Ovary (tissue), 9 donors: ENCODE data around the gene SETX. TPM values are rescaled to one million over a fixed set of nuclear protein-coding genes. Genes with fewer than 3 reads are reported as not detected.

Source experiments
- DNase-seq, 5 donors: peaks; one replicate each; pipeline ENCODE4 v3.0.0-alpha.2; 2019 to 2020
- H3K27ac ChIP-seq, 2 donors: fragments of 200-600 bp; one replicate each; pipeline versions ENCODE4 v1.5.1 to v1.8.0; 2019 to 2022
- H3K27me3 ChIP-seq: fragments of 200-600 bp; one replicate; pipeline ENCODE4 v1.8.0; 2022
- H3K36me3 ChIP-seq: fragments of 200-600 bp; sonication (generic); one replicate; pipeline ENCODE4 v1.5.1; 2019
- H3K4me1 ChIP-seq: one replicate; pipeline ENCODE4 v1.8.1; 2013; ENCODE audit warnings: mild to moderate bottlenecking, moderate library complexity; ENCODE audit not compliant: insufficient read depth
- H3K4me3 ChIP-seq: fragments of 200-600 bp; sonication (generic); one replicate; pipeline ENCODE4 v1.5.1; 2017
- H3K9me3 ChIP-seq, 2 donors: fragments of 200-600 bp in 1 of 2; sonication (generic) in 1 of 2; one replicate each; pipeline versions ENCODE4 v1.5.1 to v1.8.1; 2013 to 2019; ENCODE audit warnings: mild to moderate bottlenecking in 1 of 2, moderate library complexity in 1 of 2
- EP300 ChIP-seq: sonication (generic); formaldehyde crosslinking; IDR thresholded peaks from one replicate; pipeline ENCODE4 v1.6.1; 2017; ENCODE audit warnings: antibody characterized with exemption
- POLR2A ChIP-seq: fragments of 450-650 bp; IDR thresholded peaks from one replicate; pipeline ENCODE4 v1.6.1; 2017; ENCODE audit warnings: antibody characterized with exemption, mild to moderate bottlenecking, moderate library complexity
- WGBS, 3 donors: extraction: QIAGEN DNeasy Blood & Tissue Kit in 1 of 3; methylation state at CpG; one replicate each; pipeline versions ENCODE4 v1.1.5 to v1.1.7; 2013 to 2017; 5-methylcytosine and 5-hydroxymethylcytosine counted together
- intact Hi-C, 4 donors: fragments of 100-400 bp; cut with DNase I; formaldehyde crosslinking; loops; one replicate each; pipeline versions ENCODE4 v1.11.0 to v1.15.1; 2022 to 2023
- polyA plus RNA-seq, 2 donors: library from polyadenylated mRNA; stranded (reverse); fragments of 200-250 nt in 1 of 2; fragments of 350-450 nt in 1 of 2; fragmentation: Illumina TruSeq in 1 of 2; extraction: RNeasy Lipid Tissue Mini Kit (QIAGEN cat#74804) in 1 of 2; gene quantifications; one replicate each; pipeline ENCODE4 v1.2.3, GENCODE V29; 2013 to 2014
- total RNA-seq, 7 donors: library from RNA; depleted of rRNA in 2 of 7; stranded (reverse); fragments of >200 nt in 2 of 7; fragmentation: NEBNext Ultra II Directional in 3 of 7; extraction: Animal tissue kit (Norgen Biotek cat#: 25700) in 3 of 7; gene quantifications; one replicate each; pipeline versions ENCODE4 v1.1.0 to v1.2.4, GENCODE V29; 2016 to 2023
- TF ChIP-seq, protein P1 (sequence below), 3 donors: fragments of 450-650 bp in 2 of 3; fragments of 200-600 bp in 1 of 3; IDR thresholded peaks; one replicate each; pipeline versions ENCODE4 v1.5.1 to v1.8.0; 2016 to 2022; ENCODE audit warnings: antibody characterized with exemption in 3 of 3, mild to moderate bottlenecking in 1 of 3
- donor health status: DM: no; HTN: no; CAD: no; lungs with moderate emphysema.
- donor health status: DM: no; HTN: no; CAD: no.
- donor health status: Bipolar disorder and iron deficiency.
- donor health status: DM: yes; HTN: yes; CAD: no.
- donor health status: DM: no; HTN: no; CAD: no.
- donor health status: DM: yes; HTN: yes; CAD: no.

SETX gene
- total and polyA plus RNA-seq, 9 donors: 19.9 to 51.9 (median 40.8) TPM

DNA sequence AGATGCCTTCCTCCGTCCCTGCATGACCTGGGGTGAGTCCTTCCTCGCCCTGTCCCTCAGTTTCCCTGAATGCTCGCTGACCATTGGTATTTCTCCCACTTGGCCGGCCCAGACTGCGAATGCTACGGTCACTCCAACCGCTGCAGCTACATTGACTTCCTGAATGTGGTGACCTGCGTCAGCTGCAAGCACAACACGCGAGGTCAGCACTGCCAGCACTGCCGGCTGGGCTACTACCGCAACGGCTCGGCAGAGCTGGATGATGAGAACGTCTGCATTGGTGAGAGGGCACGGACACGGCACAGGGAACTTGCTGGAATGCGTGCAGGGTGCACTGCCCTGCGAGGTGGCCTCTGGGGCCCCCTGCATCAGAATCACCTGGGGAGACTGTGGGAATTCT is 115.8 kb downstream of the SETX start:
- WGBS, 3 donors: 52 to 63% (median 59%) methylated on average over 19 of the region's 19 CpGs
- no peaks in the 10 kb centered on the region for H3K9me3 ChIP-seq
- no peak overlapping the region for H3K27ac ChIP-seq
- DNase-seq: no peak
- no peak overlapping the region for H3K4me3 ChIP-seq
- intact Hi-C loops: loop anchor here (5.0 to 10.0 kb wide), 5 partner anchors 74 to 644 kb away; partner anchors contain the start of gene NTNG2 (in 1 of the 4)
- TF ChIP-seq EP300 (no peak), POLR2A (no peak)
- TF ChIP-seq, protein P1, sequence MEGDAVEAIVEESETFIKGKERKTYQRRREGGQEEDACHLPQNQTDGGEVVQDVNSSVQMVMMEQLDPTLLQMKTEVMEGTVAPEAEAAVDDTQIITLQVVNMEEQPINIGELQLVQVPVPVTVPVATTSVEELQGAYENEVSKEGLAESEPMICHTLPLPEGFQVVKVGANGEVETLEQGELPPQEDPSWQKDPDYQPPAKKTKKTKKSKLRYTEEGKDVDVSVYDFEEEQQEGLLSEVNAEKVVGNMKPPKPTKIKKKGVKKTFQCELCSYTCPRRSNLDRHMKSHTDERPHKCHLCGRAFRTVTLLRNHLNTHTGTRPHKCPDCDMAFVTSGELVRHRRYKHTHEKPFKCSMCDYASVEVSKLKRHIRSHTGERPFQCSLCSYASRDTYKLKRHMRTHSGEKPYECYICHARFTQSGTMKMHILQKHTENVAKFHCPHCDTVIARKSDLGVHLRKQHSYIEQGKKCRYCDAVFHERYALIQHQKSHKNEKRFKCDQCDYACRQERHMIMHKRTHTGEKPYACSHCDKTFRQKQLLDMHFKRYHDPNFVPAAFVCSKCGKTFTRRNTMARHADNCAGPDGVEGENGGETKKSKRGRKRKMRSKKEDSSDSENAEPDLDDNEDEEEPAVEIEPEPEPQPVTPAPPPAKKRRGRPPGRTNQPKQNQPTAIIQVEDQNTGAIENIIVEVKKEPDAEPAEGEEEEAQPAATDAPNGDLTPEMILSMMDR (IDR thresholded peaks at IDR 0.05): no peak
- no peaks in the 10 kb centered on the region for H3K27me3 ChIP-seq
- no peaks in the 10 kb centered on the region for H3K36me3 ChIP-seq
- H3K4me1 ChIP-seq: peaks cover 2% of the 10 kb centered on the region

DNA sequence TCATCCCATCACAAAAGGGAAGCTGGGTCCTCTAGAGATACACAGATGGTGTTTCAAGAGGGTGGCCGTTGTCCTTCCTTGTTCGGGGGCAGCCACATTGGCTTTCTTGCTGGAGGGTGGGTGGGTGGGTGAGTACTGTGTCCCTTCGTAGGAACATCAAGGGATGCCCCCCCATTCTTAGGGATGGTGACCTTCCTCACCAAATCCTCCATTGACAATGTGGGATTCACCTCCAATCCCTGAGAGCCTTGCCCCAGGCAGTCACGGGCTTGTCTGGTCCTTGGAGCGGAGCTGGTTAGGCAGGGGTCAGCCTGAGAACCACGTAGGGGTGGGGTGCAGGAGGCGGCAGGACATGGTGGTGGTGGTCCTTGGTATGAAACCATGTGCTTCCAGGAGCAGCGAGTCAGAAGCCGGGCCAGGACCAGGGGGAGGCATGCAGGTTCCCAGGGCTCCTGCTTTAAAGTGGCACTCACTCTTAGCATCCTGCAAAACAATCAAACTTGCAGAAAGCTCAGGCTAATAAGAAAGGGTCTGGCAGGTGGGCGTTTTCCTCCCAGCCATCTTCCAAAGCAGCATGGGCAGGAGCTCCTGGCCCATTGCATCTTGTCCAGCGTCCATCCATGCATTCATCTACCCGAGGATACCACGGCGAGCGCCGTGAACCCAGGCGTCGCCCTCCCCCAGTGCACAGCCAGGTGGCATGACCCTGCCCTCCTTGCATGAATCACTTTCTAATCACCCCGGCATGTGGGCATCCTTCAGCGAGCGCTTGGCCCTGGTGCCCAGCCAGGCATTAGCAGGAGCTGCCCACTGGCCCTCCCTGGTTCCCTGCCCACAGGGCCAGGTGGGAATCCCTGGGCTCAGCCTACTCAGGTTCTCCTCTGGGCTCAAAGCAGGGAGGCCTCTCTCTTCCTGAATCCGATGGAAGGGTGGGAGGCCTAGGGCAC is 116.5 kb downstream of the SETX start:
- H3K4me1 ChIP-seq: peaks cover 2% of the 10 kb centered on the region
- no peaks in the 10 kb centered on the region for H3K9me3 ChIP-seq
- H3K27me3 ChIP-seq: no peaks in the 10 kb centered on the region
- WGBS, 3 donors: 68 to 79% (median 71%) methylated on average over 22 of the region's 22 CpGs
- DNase-seq: no peak
- intact Hi-C loops: loop anchor here (5.0 to 10.0 kb wide), 5 partner anchors 73 to 643 kb away; partner anchors contain the start of gene NTNG2 (in 1 of the 4)
- no peaks in the 10 kb centered on the region for H3K36me3 ChIP-seq
- H3K27ac ChIP-seq: no peak overlapping the region
- H3K4me3 ChIP-seq: no peak overlapping the region
- TF ChIP-seq POLR2A (no peak), EP300 (no peak)
- TF ChIP-seq, protein P1 (IDR thresholded peaks at IDR 0.05): no peak

DNA sequence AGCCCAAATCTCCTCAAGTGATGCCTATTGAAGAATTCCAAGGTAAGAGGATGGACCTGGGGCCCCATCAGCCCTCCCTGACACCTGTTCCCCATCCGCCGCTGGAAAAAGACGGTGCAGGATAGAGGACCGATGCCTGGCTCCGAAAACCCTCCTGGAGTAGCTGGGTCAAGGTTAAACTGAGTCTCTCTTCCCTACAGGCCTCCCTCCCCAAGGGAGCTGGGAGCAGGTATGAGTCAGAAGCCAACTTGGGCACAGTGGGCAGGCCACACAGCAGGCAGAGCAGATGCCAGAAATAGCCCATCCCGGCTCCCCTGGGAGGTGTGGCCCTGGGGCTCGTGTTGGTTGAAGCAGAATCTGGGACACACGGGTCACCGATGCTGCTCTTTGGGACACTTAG is 117.3 kb downstream of the SETX start:
- intact Hi-C loops: loop anchor here (5.0 to 10.0 kb wide), 5 partner anchors 73 to 643 kb away; partner anchors contain the start of gene NTNG2 (in 1 of the 4)
- peaks cover 2% of the 10 kb centered on the region for H3K4me1 ChIP-seq
- H3K36me3 ChIP-seq: no peaks in the 10 kb centered on the region
- no peaks in the 10 kb centered on the region for H3K9me3 ChIP-seq
- TF ChIP-seq EP300: no peak
- no peak for TF ChIP-seq POLR2A
- TF ChIP-seq, protein P1 (IDR thresholded peaks at IDR 0.05): no peak
- 40 to 62% (median 60%) methylated on average over 9 of the region's 9 CpGs for WGBS, 3 donors
- no peak for DNase-seq
- H3K27me3 ChIP-seq: no peaks in the 10 kb centered on the region
- no peak overlapping the region for H3K4me3 ChIP-seq
- H3K27ac ChIP-seq: no peak overlapping the region

DNA sequence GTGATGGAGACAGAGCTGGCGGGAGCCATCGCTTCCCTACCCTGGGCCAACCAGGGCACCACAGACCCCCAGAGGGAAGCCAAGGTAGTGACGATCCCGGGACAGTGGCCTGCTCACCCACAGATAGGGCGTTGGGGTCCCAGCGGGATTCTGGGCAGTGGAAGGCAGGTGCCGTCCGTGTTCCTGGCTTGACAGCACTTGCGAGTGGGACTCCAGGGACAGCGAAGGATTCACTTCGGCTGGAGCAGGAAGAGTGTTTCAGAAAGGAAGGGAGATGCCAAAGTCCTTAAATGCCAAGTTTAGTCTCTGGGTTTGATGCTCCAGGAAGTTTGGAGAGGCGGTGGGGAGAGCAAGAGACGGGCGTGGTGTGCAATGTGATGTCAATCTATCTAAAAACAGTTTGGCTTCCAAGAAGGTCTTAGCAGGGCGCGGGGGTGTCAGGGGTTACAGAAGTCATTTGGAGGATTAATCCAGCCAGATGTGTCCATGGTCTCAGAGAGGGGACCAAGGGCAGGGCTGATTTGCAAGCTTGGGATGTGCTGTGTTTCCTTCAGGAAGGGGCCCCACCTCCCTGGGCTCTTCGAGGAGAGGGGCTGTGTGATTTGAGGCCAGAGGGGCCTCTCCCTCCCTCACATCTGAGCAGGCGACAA is 118.0 kb downstream of the SETX start:
- TF ChIP-seq, protein P1 (IDR thresholded peaks at IDR 0.05): no peak
- TF ChIP-seq EP300 (no peak), POLR2A (no peak)
- Histone ChIP-seq H3K9me3 (no peaks in the 10 kb centered on the region), H3K27ac (no peak overlapping the region), H3K4me1 (peaks cover 2% of the 10 kb centered on the region), H3K27me3 (no peaks in the 10 kb centered on the region), H3K36me3 (no peaks in the 10 kb centered on the region), H3K4me3 (no peak overlapping the region)
- intact Hi-C loops: loop anchor here (5.0 to 10.0 kb wide), 5 partner anchors 72 to 642 kb away; partner anchors contain the start of gene NTNG2 (in 1 of the 4)
- DNase-seq: no peak
- 28 to 43% (median 38%) methylated on average over 18 of the region's 18 CpGs for WGBS, 3 donors
